Astrocyte (in vitro differentiated cells and primary cell): ENCODE data around the gene ANKRD30A. TPM values are rescaled to one million over a fixed set of nuclear protein-coding genes. Genes with fewer than 3 reads are reported as not detected.

Experiments used
- DNase-seq: peaks from one replicate; pipeline ENCODE4 v3.0.0-alpha.2; 2010; ENCODE audit warnings: low read depth
- FAIRE-seq: peaks from 2 replicates; lab custom pipeline; 2011; peaks lifted over from hg19 to GRCh38; lab: Jason Lieb, UNC
- H2AFZ ChIP-seq: 2 replicates; pipeline ENCODE4 v1.6.0; 2012; ENCODE audit warnings: low read depth, low read length, inconsistent platforms
- H3K27ac ChIP-seq: 2 replicates; pipeline ENCODE4 v1.5.1; 2011; ENCODE audit warnings: low read depth, low read length, inconsistent platforms
- H3K27me3 ChIP-seq: 2 replicates; pipeline ENCODE4 v1.6.0; 2011; ENCODE audit warnings: low read length, inconsistent platforms; ENCODE audit not compliant: insufficient read depth
- H3K36me3 ChIP-seq: 2 replicates; pipeline ENCODE4 v1.5.1; 2011; ENCODE audit warnings: low read length, inconsistent platforms; ENCODE audit not compliant: insufficient read depth
- H3K4me1 ChIP-seq: 2 replicates; pipeline ENCODE4 v1.5.1; 2011; ENCODE audit warnings: low read length, inconsistent platforms; ENCODE audit not compliant: insufficient read depth
- H3K4me2 ChIP-seq: 2 replicates; pipeline ENCODE4 v1.6.0; 2012; ENCODE audit warnings: low read length, inconsistent platforms
- H3K4me3 ChIP-seq: 2 replicates; pipeline ENCODE4 v1.5.1; 2011; ENCODE audit warnings: low read depth, mild to moderate bottlenecking, low read length, inconsistent platforms; ENCODE audit not compliant: insufficient read depth
- H3K79me2 ChIP-seq: 2 replicates; pipeline ENCODE4 v1.6.0; 2012; ENCODE audit warnings: mild to moderate bottlenecking, low read length, inconsistent platforms; ENCODE audit not compliant: insufficient read depth
- H3K9ac ChIP-seq: 2 replicates; pipeline ENCODE4 v1.6.0; 2012; ENCODE audit warnings: mild to moderate bottlenecking, low read length, inconsistent platforms
- H3K9me3 ChIP-seq: 2 replicates; pipeline ENCODE4 v1.5.1; 2012; ENCODE audit warnings: low read depth, mild to moderate bottlenecking, low read length, inconsistent platforms; ENCODE audit not compliant: insufficient read depth
- H4K20me1 ChIP-seq: 2 replicates; pipeline ENCODE4 v1.6.0; 2012; ENCODE audit warnings: low read length, inconsistent platforms; ENCODE audit not compliant: insufficient read depth
- H3K27ac Mint-ChIP-seq: one replicate; pipeline ENCODE4 v1.8.0; 2021; ENCODE audit warnings: mild to moderate bottlenecking, mixed read lengths; ENCODE audit not compliant: unreplicated experiment
- H3K27me3 Mint-ChIP-seq: one replicate; pipeline ENCODE4 v1.8.0; 2021; ENCODE audit warnings: low read depth, mixed read lengths; ENCODE audit not compliant: unreplicated experiment
- H3K36me3 Mint-ChIP-seq: one replicate; pipeline ENCODE4 v1.8.0; 2021; ENCODE audit warnings: low read depth, mixed read lengths; ENCODE audit not compliant: unreplicated experiment
- H3K4me1 Mint-ChIP-seq: one replicate; pipeline ENCODE4 v1.8.0; 2021; ENCODE audit warnings: low read depth, mixed read lengths; ENCODE audit not compliant: unreplicated experiment
- H3K4me3 Mint-ChIP-seq: one replicate; pipeline ENCODE4 v1.8.0; 2021; ENCODE audit warnings: mild to moderate bottlenecking, moderate library complexity, mixed read lengths; ENCODE audit not compliant: unreplicated experiment
- H3K9me3 Mint-ChIP-seq: one replicate; pipeline ENCODE4 v1.8.0; 2021; ENCODE audit warnings: mild to moderate bottlenecking, mixed read lengths; ENCODE audit not compliant: unreplicated experiment
- CTCF ChIP-seq: IDR thresholded peaks from 2 replicates; pipeline ENCODE4 v1.5.1; 2011; ENCODE audit warnings: low read depth, mild to moderate bottlenecking, inconsistent platforms, low read length, moderate library complexity; ENCODE audit not compliant: insufficient read depth
- EZH2 ChIP-seq: IDR thresholded peaks from 2 replicates; pipeline ENCODE4 v1.6.1; 2012; ENCODE audit warnings: mild to moderate bottlenecking, low read length, inconsistent platforms; ENCODE audit not compliant: insufficient read depth
- total RNA-seq: library from RNA; stranded (reverse); gene quantifications from 2 replicates; pipeline ENCODE4 v1.2.1, GENCODE V29; 2021

Gene ANKRD30A
- total RNA-seq, 1 donor from 2014 or later = not detected

- H3K9me3 ChIP-seq = no peaks in the 10 kb centered on the region
- no peaks in the 10 kb centered on the region for H3K4me1 Mint-ChIP-seq
- H3K36me3 ChIP-seq = no peaks in the 10 kb centered on the region
- no peaks in the 10 kb centered on the region for H3K27me3 Mint-ChIP-seq
- no peaks in the 10 kb centered on the region for H3K9me3 Mint-ChIP-seq
- H3K27ac Mint-ChIP-seq = no peak overlapping the region
- H3K79me2 ChIP-seq = no peaks in the 10 kb centered on the region
- no peak overlapping the region for H3K4me2 ChIP-seq
- DNase-seq (no peak), FAIRE-seq (no peak)
- H3K4me3 ChIP-seq = no peak overlapping the region
- no peak overlapping the region for H3K4me3 Mint-ChIP-seq
- no peak overlapping the region for H2AFZ ChIP-seq
- H3K27me3 ChIP-seq = no peaks in the 10 kb centered on the region
- no peaks in the 10 kb centered on the region for H4K20me1 ChIP-seq
- TF ChIP-seq EZH2 (no peak), CTCF (no peak)
- no peak overlapping the region for H3K27ac ChIP-seq
- H3K36me3 Mint-ChIP-seq = no peaks in the 10 kb centered on the region
- H3K4me1 ChIP-seq = no peaks in the 10 kb centered on the region
- no peak overlapping the region for H3K9ac ChIP-seq
Measured at GRCh38 chr10:37095792-37096573, 29.4 kb upstream of the ANKRD30A start.

DNA sequence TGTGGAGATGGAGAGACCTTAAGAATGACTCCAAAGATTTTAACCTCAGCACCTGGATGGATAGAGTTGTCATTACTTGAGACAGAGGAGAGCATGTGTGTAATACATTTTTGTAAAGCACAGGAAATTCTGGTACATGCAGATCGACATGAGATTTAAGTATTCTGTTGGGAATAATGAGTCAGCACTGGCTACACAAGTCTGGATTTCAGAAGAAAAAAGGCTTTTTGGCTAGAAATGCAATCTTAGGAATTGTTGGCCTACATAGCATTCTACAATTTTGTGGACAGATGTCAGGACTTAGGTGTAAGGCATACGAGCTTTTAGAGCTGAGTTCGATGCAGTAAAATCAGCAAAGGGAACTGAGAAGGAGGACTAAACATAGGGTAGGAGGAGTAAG lies 24.1 kb upstream of the ANKRD30A start:
- Mint-ChIP-seq H3K4me1 (no peaks in the 10 kb centered on the region), H3K27me3 (no peaks in the 10 kb centered on the region), H3K9me3 (no peaks in the 10 kb centered on the region), H3K4me3 (no peak overlapping the region), H3K36me3 (no peaks in the 10 kb centered on the region), H3K27ac (no peak overlapping the region)
- H3K4me1 ChIP-seq = no peaks in the 10 kb centered on the region
- peaks cover 3% of the 10 kb centered on the region for H3K9me3 ChIP-seq
- no peaks in the 10 kb centered on the region for H4K20me1 ChIP-seq
- H3K9ac ChIP-seq = no peak overlapping the region
- no peak overlapping the region for H3K4me3 ChIP-seq
- no peak overlapping the region for H3K4me2 ChIP-seq
- no peaks in the 10 kb centered on the region for H3K27me3 ChIP-seq
- H3K79me2 ChIP-seq = no peaks in the 10 kb centered on the region
- H3K27ac ChIP-seq = no peak overlapping the region
- TF ChIP-seq EZH2 = no peak
- no peak for TF ChIP-seq CTCF
- no peak overlapping the region for H2AFZ ChIP-seq
- FAIRE-seq (no peak), DNase-seq (no peak)
- no peaks in the 10 kb centered on the region for H3K36me3 ChIP-seq

DNA sequence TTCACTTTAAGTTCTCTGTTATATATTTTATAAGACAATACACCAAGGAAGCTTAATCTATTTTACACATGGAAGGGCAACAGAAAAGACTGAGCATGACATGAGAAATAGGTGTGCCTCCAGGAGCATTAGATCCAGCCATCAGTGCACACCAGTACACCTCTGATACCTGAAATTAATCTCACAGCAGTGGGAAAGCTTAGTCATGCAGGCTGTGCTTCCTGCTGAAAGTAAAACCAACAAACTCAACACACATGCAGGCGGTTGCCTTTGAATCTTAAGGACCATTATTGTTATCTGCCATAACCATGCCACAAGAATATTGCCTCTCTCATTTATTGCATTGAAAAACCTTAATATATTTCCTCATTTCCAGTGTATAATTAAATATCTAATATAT lies 16.4 kb upstream of the ANKRD30A start:
- FAIRE-seq (no peak), DNase-seq (no peak)
- no peak overlapping the region for H3K27ac Mint-ChIP-seq
- no peaks in the 10 kb centered on the region for H3K79me2 ChIP-seq
- peaks cover 10% of the 10 kb centered on the region for H3K9me3 ChIP-seq
- no peak overlapping the region for H3K4me3 Mint-ChIP-seq
- H3K36me3 Mint-ChIP-seq = no peaks in the 10 kb centered on the region
- TF ChIP-seq CTCF = no peak
- no peak for TF ChIP-seq EZH2
- H3K9me3 Mint-ChIP-seq = peaks cover 4% of the 10 kb centered on the region
- H3K27ac ChIP-seq = no peak overlapping the region
- no peaks in the 10 kb centered on the region for H3K36me3 ChIP-seq
- no peak overlapping the region for H3K4me3 ChIP-seq
- H4K20me1 ChIP-seq = no peaks in the 10 kb centered on the region
- H3K27me3 Mint-ChIP-seq = no peaks in the 10 kb centered on the region
- H3K4me1 ChIP-seq = no peaks in the 10 kb centered on the region
- H2AFZ ChIP-seq = no peak overlapping the region
- no peak overlapping the region for H3K4me2 ChIP-seq
- no peak overlapping the region for H3K9ac ChIP-seq
- H3K4me1 Mint-ChIP-seq = no peaks in the 10 kb centered on the region
- no peaks in the 10 kb centered on the region for H3K27me3 ChIP-seq
